Fibroblast of skin of right quadriceps (primary cell): ENCODE measurements around the gene OR6X1.

ENCODE experiments used
- DNase-seq: peaks from one replicate; pipeline ENCODE4 v3.0.0-alpha.2; 2013

OR6X1 gene

DNA sequence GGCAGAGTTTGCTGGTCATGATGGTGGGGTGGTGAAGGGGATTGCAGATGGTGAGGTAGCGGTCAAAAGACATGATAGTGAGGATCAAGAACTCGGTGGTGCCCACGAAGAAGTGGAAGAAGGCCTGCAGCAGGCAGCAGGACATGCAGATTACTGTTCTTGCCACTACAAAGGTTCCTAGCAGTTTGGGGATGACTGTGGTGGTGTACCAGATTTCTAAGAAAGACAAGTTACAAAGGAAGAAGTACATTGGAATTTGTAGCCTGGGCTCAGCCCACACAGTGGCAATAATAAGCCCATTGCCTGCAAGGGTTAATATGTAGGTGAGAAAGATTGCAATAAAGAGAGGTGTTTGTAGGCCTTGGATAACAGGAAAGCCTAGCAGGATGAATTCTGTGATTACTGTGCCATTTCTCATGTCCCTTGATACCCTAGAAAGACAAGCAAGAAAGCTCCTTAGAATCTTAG lies at the start of gene OR6X1:
Gene OR6X1 (minus strand): TSS at position 418 of the 468 bp plus-strand sequence. CDS start 0 bp downstream, at position 418.
- DNase-seq, result no peak

GRCh38 chr11:123801765-123802164 lies 47.4 kb upstream of the OR6X1 start:
- DNase-seq, result no peak

- no peak for DNase-seq
Observed at GRCh38 chr11:123800036-123800435, 45.7 kb upstream of the OR6X1 start.

- DNase-seq, result no peak
Observed at GRCh38 chr11:123799438-123799837, 45.1 kb upstream of the OR6X1 start.

GRCh38 chr11:123798513-123799252 lies 44.4 kb upstream of the OR6X1 start:
- no peak for DNase-seq

DNA sequence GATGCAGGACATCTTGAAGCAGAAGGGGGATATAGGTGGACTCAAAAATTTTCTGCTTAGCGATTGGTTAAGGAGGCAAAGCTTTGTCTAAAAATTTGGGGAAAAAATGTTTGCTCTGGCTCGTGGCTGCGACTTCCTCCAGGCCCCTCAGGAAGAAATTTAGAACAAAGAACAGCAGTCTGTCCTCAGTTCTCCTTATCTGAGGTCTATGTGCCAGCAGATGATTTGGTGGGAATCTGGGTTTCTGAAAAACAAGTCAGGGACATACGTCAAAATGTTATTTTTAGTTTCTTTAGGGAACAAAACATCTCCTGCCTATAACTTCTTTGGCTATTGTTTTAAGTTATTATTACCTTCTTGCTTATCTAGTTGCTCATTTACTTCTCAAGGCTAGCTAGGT lies 43.8 kb upstream of the OR6X1 start:
- no peak for DNase-seq

GRCh38 chr11:123797541-123797940 lies 43.2 kb upstream of the OR6X1 start:
- no peak for DNase-seq

- DNase-seq, result no peak
Observed at GRCh38 chr11:123797114-123797513, 42.8 kb upstream of the OR6X1 start.

- no peak for DNase-seq
Observed at GRCh38 chr11:123796226-123796625, 41.9 kb upstream of the OR6X1 start.

GRCh38 chr11:123783536-123783935 lies 29.2 kb upstream of the OR6X1 start:
- DNase-seq, result no peak

GRCh38 chr11:123778511-123778910 lies 24.2 kb upstream of the OR6X1 start:
- no peak for DNase-seq

DNA sequence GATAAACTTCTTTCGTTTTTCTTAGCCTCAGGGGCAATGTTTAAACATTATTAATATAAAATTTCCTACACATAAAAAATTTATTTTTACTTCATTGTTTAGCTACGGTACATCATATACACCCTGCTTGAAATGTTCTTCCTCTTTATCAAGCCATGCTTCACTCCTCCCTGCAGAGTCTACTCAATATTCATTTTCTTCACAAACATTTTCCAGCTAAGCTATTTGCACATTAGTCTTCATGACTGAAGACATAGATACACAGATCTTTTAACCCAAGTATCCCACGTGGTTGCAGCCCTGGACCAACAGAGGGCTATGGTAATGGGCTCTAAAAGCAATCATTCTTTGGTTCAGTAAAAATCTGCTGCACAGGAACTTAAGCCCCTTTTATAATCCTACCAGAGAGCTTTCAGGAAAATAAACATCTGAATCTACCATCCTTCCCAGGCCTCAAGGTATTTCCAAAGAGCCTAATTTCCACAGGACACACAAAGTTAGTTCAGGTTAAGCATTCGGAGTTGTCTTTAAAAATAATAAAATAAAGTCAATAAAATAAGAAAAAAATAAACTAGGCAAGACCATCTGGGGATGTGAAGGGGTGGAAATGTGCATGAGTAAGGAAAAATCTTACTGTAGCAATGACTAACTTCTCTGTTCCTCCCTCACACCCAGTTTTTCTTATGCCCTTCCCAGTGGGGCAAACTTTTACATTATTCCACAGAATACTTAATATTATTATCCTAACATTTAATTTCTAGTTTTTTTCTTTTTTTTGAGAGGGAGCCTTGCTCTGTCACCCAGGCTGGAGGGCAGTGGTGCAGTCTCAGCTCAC lies 21.6 kb upstream of the OR6X1 start:
- no peak for DNase-seq

- no peak for DNase-seq
Observed at GRCh38 chr11:123775289-123775688, 21.0 kb upstream of the OR6X1 start.

- DNase-seq, result no peak
Observed at GRCh38 chr11:123773959-123774358, 19.6 kb upstream of the OR6X1 start.

- DNase-seq, result no peak
Observed at GRCh38 chr11:123773026-123773425, 18.7 kb upstream of the OR6X1 start.

DNA sequence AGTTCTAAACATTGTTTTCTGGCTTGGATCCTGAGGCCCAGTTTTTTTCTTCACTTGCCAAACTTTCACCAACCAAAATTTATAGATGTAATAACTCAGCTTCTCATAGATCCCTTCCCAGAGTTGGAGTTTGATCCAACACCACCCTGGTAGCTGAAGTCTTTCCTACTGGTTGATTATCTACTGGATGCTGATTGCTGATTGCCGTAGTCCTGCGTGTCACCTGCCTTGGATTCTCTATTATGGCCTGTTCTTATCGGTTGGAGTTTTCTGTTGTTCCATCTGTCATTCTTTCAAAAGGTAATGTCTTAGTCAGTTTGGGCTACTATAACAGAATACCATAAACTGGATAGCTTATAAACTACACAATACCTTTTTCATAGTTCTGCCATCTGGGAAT lies 17.3 kb upstream of the OR6X1 start:
- no peak for DNase-seq

DNA sequence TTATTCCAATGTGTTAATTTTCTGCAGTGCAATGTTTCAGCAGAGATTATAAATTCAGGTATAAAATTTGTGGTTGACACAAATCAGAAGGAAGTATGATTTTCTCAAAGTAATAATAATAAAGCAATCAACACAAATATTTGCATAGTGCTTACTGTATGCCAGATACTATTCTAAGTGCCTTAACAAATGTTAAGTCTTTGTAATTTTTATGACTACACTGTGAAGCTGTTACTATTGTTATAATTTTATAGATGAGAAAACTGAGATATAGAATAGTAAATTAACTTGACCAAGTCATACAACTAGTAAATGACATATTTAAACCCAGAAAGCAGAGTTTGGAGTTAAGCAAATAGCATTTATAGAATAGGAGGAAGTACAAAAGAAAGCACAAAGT lies 16.4 kb upstream of the OR6X1 start:
- DNase-seq, result no peak

DNA sequence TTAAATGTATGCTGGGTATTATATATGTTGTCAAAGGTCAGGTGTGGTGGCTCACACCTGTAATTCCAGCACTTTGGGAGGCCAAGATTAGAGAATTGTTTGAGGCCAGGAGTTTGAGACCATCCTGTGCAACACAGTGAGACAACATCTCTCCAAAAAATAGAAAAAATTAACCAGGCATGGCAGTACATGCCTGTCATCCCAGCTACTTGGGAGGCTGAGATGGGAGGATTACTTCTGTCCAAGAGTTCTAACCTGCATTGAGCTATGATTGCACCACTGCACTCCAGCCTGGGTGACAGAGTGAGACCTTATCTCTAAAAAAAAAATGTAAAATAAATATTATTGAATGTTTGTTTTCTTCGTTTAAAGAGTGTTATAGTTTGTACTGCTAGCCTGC lies 11.3 kb upstream of the OR6X1 start:
- DNase-seq, result no peak

- DNase-seq, result no peak
Observed at GRCh38 chr11:123762422-123762821, 8.1 kb upstream of the OR6X1 start.

DNA sequence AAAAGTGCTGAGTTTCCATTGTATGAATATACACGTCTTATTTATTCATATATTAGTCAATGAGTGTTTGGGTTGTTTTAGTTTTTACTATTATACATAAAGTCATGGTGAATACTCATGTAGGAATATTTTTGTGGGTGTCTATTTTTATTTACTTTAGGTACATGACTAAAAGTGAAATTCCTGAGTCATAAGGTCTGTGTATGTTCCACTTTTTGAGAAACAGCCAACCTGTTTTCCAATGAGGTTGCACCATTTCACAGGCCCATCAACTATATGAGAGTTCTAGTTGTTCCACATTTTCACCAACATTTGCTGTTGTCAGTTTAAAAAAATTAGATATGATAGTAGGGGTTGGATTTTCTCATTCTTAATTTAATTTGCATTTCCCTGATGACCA lies 6.6 kb upstream of the OR6X1 start:
- no peak for DNase-seq

DNA sequence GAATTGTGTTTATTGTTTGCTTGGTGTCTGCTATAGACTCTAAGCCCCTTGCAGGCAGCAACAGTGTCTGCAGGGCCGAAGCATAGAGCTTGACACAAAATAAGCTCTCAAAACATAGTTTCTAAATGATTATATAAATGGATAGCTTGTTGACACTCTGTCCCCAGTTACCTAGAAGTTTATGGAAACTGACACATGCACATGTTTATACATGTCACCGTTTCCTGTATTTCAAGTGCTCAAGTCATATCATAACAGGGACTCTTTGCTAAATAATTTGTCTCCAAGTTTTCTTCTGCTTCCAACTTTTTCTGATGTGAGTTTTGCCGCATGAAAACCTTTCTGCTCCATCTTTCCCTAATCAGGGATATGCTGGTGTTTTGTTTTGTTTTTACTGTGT lies 3.7 kb upstream of the OR6X1 start:
- no peak for DNase-seq

- no peak for DNase-seq
Observed at GRCh38 chr11:123755813-123756212, 1.5 kb upstream of the OR6X1 start.

DNA sequence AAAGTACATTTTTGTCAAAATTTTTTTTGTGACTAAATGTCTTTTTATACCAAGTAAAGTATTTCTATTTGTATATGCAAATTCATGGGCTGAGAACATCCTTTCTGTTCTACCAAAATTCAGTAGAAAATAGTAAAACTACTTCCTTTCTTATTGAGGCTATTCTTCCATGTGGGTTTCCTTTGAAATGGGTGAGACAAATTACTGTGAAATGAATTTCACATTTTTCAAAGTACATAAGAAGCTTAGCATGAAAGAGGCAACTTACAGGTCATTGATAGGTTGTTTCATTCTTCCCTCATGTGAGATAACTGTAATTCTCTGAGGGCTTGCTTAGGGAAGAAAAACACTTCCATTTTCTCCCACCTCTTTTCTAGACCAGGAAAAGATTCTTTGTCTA lies 1.0 kb upstream of the OR6X1 start:
- no peak for DNase-seq

- no peak for DNase-seq
Observed at GRCh38 chr11:123753110-123753509, 1.2 kb downstream of the OR6X1 start.
